Nephron (organoid): ENCODE data around the gene ZNF256.

Experiments used
- H3K27ac Mint-ChIP-seq, 3 experiments: 2 replicates each; pipeline ENCODE4 v1.8.0; 2020; ENCODE audit warnings: mixed read lengths in 3 of 3, mild to moderate bottlenecking in 2 of 3, moderate library complexity in 1 of 3
- H3K27me3 Mint-ChIP-seq: 2 replicates; pipeline ENCODE4 v1.8.0; 2021; ENCODE audit warnings: low read depth, mild to moderate bottlenecking, moderate library complexity, mixed read lengths
- H3K36me3 Mint-ChIP-seq: 2 replicates; pipeline ENCODE4 v1.8.0; 2020; ENCODE audit warnings: low read depth, mixed read lengths
- H3K4me1 Mint-ChIP-seq: 2 replicates; pipeline ENCODE4 v1.8.0; 2020; ENCODE audit warnings: mixed read lengths
- H3K4me3 Mint-ChIP-seq, 3 experiments: 2 replicates each; pipeline ENCODE4 v1.8.0; 2020; ENCODE audit warnings: mild to moderate bottlenecking in 3 of 3, mixed read lengths in 3 of 3, moderate library complexity in 2 of 3
- H3K9me3 Mint-ChIP-seq: 2 replicates; pipeline ENCODE4 v1.8.0; 2020; ENCODE audit warnings: mixed read lengths
- TF ChIP-seq, protein P1 (sequence below), 3 experiments: fragments of 200-600 bp; sonication (generic); IDR thresholded peaks; one replicate each; pipeline ENCODE4 v1.5.0; 2021; ENCODE audit warnings: antibody characterized with exemption in 3 of 3; ENCODE audit not compliant: unreplicated experiment in 3 of 3

The ZNF256 gene

DNA sequence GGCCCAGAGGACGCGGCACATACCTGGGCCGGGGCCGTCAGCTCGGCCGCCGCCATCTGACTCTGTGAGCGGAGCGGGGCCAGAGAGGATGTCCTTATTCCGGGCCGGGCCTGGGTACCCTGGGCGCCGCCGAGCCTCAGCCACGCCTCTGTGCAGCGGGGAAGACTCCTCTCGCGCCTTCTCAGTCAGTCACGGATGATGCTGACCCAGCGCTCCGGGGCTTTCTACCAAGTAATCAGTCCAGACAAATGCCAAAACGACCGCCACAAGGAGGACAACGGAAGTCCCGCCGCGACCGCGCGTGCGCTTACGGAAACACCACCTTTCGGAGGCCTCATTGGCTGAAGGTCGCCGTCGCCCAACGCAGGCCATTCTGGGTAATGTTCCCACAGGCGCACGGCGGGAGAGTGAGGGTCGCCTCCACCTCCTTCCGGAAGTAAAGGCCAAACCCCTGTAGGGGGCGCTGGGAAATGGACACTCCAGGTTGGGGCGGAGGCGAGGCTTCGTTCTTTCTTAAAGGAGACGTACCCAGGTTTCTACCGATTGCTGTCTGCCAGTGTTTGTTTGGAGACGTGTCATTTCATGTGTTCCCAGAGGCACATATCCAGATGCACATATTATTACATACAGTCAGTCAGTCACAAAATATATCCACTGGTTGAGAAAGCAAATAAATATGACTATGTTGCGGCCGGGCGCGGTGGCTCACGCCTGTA, at the start of gene ZNF256:
ZNF256 (minus strand) TSS at position 288 of the 716 bp plus-strand sequence; CDS start at position 56, 232 bp downstream.
- TF ChIP-seq, protein P1, sequence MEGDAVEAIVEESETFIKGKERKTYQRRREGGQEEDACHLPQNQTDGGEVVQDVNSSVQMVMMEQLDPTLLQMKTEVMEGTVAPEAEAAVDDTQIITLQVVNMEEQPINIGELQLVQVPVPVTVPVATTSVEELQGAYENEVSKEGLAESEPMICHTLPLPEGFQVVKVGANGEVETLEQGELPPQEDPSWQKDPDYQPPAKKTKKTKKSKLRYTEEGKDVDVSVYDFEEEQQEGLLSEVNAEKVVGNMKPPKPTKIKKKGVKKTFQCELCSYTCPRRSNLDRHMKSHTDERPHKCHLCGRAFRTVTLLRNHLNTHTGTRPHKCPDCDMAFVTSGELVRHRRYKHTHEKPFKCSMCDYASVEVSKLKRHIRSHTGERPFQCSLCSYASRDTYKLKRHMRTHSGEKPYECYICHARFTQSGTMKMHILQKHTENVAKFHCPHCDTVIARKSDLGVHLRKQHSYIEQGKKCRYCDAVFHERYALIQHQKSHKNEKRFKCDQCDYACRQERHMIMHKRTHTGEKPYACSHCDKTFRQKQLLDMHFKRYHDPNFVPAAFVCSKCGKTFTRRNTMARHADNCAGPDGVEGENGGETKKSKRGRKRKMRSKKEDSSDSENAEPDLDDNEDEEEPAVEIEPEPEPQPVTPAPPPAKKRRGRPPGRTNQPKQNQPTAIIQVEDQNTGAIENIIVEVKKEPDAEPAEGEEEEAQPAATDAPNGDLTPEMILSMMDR (IDR thresholded peaks at IDR 0.05; ENCODE audit: unreplicated experiment in 3 of 3): peak; percentile 58 to 80 (median 61)
- peak within 1 kb of the TSS; percentile 98 to 100 (median 99) for H3K4me3 Mint-ChIP-seq
- peak within 1 kb of the TSS; percentile 80 to 96 (median 95) for H3K27ac Mint-ChIP-seq
- peaks cover 57% of the 10 kb centered on the region for H3K36me3 Mint-ChIP-seq
- H3K4me1 Mint-ChIP-seq: peaks cover 13% of the 10 kb centered on the region
- H3K9me3 Mint-ChIP-seq: peaks cover 59% of the 10 kb centered on the region
- H3K27me3 Mint-ChIP-seq: no peaks in the 10 kb centered on the region

DNA sequence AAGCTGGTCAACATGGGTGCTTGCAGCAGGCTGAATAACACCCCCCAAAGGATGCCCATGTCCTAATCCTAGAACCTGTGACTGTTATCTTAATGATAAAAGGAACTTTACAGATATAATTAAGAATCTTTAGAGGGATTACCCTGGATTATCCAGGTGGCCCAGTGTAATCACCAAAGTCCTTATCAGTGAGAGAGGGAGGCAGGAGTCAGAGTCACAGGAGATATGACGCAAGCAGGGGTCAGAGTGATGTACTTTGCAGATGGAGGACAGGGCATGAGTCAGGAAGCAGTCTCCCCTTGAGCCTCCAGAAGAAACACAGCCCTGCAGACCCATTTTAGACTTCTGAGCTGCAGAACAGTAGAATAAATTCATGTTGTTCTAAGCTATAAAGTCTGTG, 45.3 kb upstream of the ZNF256 start:
- Mint-ChIP-seq H3K36me3 (peaks cover 100% of the 10 kb centered on the region), H3K4me3 (no peak overlapping the region), H3K9me3 (peaks cover 86% of the 10 kb centered on the region), H3K4me1 (no peaks in the 10 kb centered on the region), H3K27me3 (peaks cover 4% of the 10 kb centered on the region), H3K27ac (no peak overlapping the region)
- TF ChIP-seq, protein P1 (IDR thresholded peaks at IDR 0.05; ENCODE audit: unreplicated experiment in 3 of 3): no peak

DNA sequence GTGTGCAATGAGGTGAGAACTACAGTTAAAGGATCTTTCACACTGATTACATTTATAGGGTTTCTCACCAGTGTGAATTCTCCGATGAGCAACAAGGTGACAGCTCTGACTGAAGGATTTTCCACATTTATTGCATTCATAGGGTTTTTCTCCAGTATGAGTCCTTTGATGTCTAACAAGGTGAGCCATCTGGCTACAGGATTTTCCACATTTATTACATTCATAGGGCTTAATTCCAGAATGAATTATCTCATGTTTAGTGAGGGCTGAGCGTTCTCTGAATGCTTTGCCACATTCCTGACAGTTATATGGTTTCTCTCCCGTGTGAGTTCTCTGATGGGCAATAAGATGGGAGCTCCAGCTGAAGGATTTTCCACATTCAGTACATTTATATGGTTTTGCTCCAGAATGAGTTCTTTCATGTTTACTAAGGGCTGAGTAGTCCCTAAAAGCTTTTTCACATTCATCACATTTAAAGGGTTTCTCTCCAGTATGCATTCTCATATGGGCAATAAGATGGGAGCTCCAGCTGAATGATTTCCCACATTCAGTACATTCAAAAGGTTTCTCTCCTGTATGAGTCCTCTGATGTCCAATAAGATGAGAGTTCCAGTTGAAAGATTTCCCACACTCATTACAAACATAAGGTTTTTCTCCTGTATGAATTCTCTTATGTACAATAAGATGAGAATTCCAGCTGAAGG, 31.2 kb upstream of the ZNF256 start:
- TF ChIP-seq, protein P1 (IDR thresholded peaks at IDR 0.05; ENCODE audit: unreplicated experiment in 3 of 3): no peak
- Mint-ChIP-seq H3K27me3 (peaks cover 5% of the 10 kb centered on the region), H3K4me1 (no peaks in the 10 kb centered on the region), H3K9me3 (peaks cover 97% of the 10 kb centered on the region), H3K4me3 (no peak overlapping the region), H3K36me3 (peaks cover 100% of the 10 kb centered on the region), H3K27ac (no peak overlapping the region)

DNA sequence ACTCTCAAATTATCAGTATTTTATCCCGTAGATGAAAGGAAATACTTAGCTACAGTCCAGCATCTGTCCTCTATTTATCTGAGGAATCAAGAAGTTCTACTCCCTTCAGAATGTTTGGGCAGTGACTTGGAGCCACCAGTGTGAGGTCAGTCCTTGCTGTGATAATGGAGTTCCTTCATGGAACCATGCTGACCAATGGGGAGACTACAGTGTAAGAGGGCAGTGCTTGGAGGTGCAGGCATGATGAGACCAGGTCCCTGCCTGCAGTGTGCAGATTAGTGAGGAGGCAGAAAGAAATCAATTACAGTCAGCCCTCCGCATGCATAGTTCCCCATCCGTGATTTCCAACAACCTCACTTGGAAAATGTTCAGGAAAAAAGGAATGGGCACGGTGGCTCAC, 26.9 kb upstream of the ZNF256 start, which contains the start of gene C19orf18:
C19orf18 (minus strand) TSS at position 101 of the 400 bp plus-strand sequence. CDS start 102 bp downstream, outside the sequence.
- Mint-ChIP-seq H3K4me3 (no peak within 1 kb of the TSS), H3K9me3 (peaks cover 89% of the 10 kb centered on the region), H3K4me1 (no peaks in the 10 kb centered on the region), H3K36me3 (peaks cover 94% of the 10 kb centered on the region), H3K27me3 (no peaks in the 10 kb centered on the region), H3K27ac (no peak within 1 kb of the TSS)
- TF ChIP-seq, protein P1 (IDR thresholded peaks at IDR 0.05; ENCODE audit: unreplicated experiment in 3 of 3): no peak

DNA sequence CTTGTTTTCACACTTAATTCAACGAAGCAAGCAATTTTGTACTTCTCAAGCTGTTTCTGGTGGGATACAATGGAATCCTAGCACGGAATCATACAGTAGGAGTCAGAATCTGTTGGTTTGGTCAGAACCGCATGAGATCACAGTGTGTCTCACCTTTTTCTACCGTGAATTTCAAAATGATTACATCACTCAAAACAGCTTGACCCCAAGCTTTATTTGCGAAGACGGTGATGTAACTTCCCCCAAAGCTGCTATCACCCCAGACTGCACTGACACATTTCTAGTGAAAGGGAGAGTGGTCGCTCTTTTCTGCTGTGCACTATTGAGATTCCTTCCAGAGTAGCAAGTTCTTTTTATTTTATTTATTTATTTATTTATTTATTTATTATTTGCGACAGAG, 17.3 kb upstream of the ZNF256 start:
- peaks cover 48% of the 10 kb centered on the region for H3K36me3 Mint-ChIP-seq
- peaks cover 52% of the 10 kb centered on the region for H3K9me3 Mint-ChIP-seq

More for the DNA sequence above, 17.3 kb upstream of the ZNF256 start:
- H3K4me3 Mint-ChIP-seq: no peak overlapping the region
- no peaks in the 10 kb centered on the region for H3K4me1 Mint-ChIP-seq
- TF ChIP-seq, protein P1 (IDR thresholded peaks at IDR 0.05; ENCODE audit: unreplicated experiment in 3 of 3): no peak
- H3K27me3 Mint-ChIP-seq: no peaks in the 10 kb centered on the region
- H3K27ac Mint-ChIP-seq: no peak overlapping the region
